Activated CD8-positive, alpha-beta T cell treated with anti-CD3 and anti-CD28 coated beads for 36 hours (primary cell): ENCODE results near the gene VPS25. TPM values are rescaled to one million over a fixed set of nuclear protein-coding genes. Genes with fewer than 3 reads are reported as not detected.

ENCODE experiments used
- ATAC-seq: fragments of 200-7000 bp; cut with Tn5 transposase; one replicate; pipeline ENCODE4 v1.10.0; 2021; ENCODE audit warnings: mild to moderate bottlenecking, moderate library complexity
- CTCF ChIA-PET: fragments of 350-600 bp; sonication (Branson Sonifier 250); formaldehyde crosslinking; loops from one replicate; lab custom pipeline; 2021; ENCODE audit warnings: antibody characterized with exemption; lab: Charles Lee
- POLR2A ChIA-PET: fragments of 350-600 bp; sonication (Branson Sonifier 250); formaldehyde crosslinking; loops from one replicate; lab custom pipeline; 2021; ENCODE audit warnings: antibody characterized with exemption; lab: Charles Lee
- DNase-seq: peaks from one replicate; pipeline ENCODE4 v3.0.0-alpha.2; 2020
- H3K27ac Mint-ChIP-seq: one replicate; pipeline ENCODE4 v1.8.0; 2021; ENCODE audit warnings: mild to moderate bottlenecking, mixed read lengths
- H3K27me3 Mint-ChIP-seq: one replicate; pipeline ENCODE4 v1.8.0; 2021; ENCODE audit warnings: mixed read lengths
- H3K36me3 Mint-ChIP-seq: one replicate; pipeline ENCODE4 v1.8.0; 2021; ENCODE audit warnings: low read depth, mixed read lengths
- H3K4me1 Mint-ChIP-seq: one replicate; pipeline ENCODE4 v1.8.0; 2021; ENCODE audit warnings: low read depth, mixed read lengths
- H3K4me3 Mint-ChIP-seq: one replicate; pipeline ENCODE4 v1.8.0; 2021; ENCODE audit warnings: mild to moderate bottlenecking, moderate library complexity, mixed read lengths
- H3K9me3 Mint-ChIP-seq: one replicate; pipeline ENCODE4 v1.8.0; 2021; ENCODE audit warnings: mixed read lengths
- intact Hi-C: fragments of 100-400 bp; cut with micrococcal nuclease; formaldehyde crosslinking; loops from one replicate; pipeline ENCODE4 v1.10.0; 2022
- total RNA-seq, 2 experiments: library from RNA; stranded (reverse); gene quantifications; one replicate each; pipeline ENCODE4 v1.2.3, GENCODE V29; 2021
- TF ChIP-seq, protein P1 (sequence below): fragments of 200-600 bp; IDR thresholded peaks from one replicate; pipeline ENCODE4 v1.8.0; 2022; ENCODE audit warnings: antibody characterized with exemption, mild to moderate bottlenecking

The VPS25 gene
- total RNA-seq, 2 experiments from 2014 or later: 63.4 to 67.2 TPM

DNA sequence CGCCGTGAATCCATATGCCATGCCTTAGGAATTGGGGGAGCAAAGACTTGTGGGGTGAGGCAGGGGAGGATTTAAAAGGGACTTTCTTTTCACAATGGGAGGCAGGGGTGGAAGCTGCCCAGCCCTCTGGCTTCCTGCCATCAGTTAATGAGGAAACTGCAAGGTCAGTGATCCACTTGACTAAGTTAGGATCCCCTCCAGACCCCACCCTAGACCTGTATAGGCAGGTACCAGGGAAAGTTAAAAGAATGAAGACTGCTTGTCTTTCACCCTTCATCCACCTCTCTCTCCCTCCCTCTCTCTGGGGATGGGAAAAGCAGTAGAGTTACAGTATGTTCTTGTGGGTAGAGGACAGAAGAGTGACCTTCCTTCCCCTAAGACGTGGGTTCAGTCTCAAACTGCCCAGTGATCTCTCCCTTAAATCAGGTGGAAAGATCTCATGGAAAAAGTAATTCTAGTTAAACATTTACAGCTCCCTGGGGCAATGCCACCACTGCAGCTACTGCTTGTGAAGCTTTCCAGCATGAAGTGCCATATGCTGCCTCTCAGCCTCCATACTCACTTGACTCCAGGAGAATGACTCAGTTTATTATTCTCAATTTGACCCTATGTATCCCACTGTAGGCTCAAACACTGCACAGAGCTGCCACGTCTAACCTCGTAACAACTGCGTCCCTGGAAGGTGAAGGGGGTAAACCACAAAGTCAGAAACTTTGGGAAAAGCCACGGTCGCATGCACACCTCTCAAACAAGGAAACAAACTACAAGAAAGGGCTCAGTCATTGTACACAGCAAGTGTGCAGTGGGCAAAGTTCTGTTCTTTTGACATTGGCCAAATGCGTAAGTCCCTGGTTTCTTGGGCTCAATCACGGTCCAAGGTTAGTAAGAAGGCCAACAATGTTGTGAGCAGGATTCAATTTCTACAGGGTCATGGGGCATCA, 24.1 kb downstream of the VPS25 start:
- Mint-ChIP-seq H3K4me3 (peak overlapping the region; percentile 92), H3K27me3 (no peaks in the 10 kb centered on the region), H3K9me3 (peaks cover 2% of the 10 kb centered on the region), H3K27ac (peak overlapping the region; percentile 9), H3K36me3 (peaks cover 10% of the 10 kb centered on the region), H3K4me1 (peaks cover 16% of the 10 kb centered on the region)
- DNase-seq: no peak
- ChIA-PET CTCF (interaction anchor here (1.0 to 2.3 kb wide), 6 partner anchors 19 to 219 kb away, joined by 3 to 11 read pairs (median 4); partner anchors contain the start of gene VPS25), POLR2A (interaction anchor here (0.6 to 1.8 kb wide), 6 partner anchors 14 to 167 kb away, joined by 3 to 4 read pairs (median 4); partner anchors contain the start of gene AARSD1)
- intact Hi-C loops: no loop called here
- ATAC-seq: no peak
- TF ChIP-seq, protein P1, sequence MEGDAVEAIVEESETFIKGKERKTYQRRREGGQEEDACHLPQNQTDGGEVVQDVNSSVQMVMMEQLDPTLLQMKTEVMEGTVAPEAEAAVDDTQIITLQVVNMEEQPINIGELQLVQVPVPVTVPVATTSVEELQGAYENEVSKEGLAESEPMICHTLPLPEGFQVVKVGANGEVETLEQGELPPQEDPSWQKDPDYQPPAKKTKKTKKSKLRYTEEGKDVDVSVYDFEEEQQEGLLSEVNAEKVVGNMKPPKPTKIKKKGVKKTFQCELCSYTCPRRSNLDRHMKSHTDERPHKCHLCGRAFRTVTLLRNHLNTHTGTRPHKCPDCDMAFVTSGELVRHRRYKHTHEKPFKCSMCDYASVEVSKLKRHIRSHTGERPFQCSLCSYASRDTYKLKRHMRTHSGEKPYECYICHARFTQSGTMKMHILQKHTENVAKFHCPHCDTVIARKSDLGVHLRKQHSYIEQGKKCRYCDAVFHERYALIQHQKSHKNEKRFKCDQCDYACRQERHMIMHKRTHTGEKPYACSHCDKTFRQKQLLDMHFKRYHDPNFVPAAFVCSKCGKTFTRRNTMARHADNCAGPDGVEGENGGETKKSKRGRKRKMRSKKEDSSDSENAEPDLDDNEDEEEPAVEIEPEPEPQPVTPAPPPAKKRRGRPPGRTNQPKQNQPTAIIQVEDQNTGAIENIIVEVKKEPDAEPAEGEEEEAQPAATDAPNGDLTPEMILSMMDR: no peak

DNA sequence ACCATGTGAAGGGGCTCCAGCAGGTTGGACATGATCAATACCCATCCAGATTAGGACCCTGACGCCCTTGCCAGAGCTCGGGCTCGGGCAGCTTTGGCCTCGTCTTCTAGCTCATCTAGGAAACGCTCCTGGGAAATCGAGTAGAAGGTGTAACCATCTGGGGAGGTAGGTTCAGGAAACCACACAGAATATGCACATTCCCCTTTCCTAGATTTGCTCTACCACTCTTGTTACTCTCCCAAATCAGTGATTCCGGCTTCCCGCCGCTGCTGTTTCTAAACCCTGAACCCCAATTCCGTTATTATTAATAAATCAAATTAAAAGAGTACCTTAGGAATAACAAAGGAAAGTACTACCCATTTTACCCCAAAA, 24.7 kb downstream of the VPS25 start:
- peaks cover 16% of the 10 kb centered on the region for H3K4me1 Mint-ChIP-seq
- POLR2A ChIA-PET: interaction anchor here (0.7 to 1.8 kb wide), 6 partner anchors 14 to 1080 kb away, joined by 3 to 4 read pairs (median 4); partner anchors contain the start of gene AARSD1
- TF ChIP-seq, protein P1: no peak
- intact Hi-C loops: no loop called here
- peak overlapping the region; percentile 92 for H3K4me3 Mint-ChIP-seq
- DNase-seq (no peak), ATAC-seq (no peak)
- no peaks in the 10 kb centered on the region for H3K27me3 Mint-ChIP-seq
- CTCF ChIA-PET: interaction anchor here (1.0 to 2.3 kb wide), 6 partner anchors 19 to 220 kb away, joined by 3 to 11 read pairs (median 4); partner anchors contain the start of gene VPS25
- peak overlapping the region; percentile 78 for H3K27ac Mint-ChIP-seq
- peaks cover 2% of the 10 kb centered on the region for H3K9me3 Mint-ChIP-seq
- peaks cover 10% of the 10 kb centered on the region for H3K36me3 Mint-ChIP-seq

DNA sequence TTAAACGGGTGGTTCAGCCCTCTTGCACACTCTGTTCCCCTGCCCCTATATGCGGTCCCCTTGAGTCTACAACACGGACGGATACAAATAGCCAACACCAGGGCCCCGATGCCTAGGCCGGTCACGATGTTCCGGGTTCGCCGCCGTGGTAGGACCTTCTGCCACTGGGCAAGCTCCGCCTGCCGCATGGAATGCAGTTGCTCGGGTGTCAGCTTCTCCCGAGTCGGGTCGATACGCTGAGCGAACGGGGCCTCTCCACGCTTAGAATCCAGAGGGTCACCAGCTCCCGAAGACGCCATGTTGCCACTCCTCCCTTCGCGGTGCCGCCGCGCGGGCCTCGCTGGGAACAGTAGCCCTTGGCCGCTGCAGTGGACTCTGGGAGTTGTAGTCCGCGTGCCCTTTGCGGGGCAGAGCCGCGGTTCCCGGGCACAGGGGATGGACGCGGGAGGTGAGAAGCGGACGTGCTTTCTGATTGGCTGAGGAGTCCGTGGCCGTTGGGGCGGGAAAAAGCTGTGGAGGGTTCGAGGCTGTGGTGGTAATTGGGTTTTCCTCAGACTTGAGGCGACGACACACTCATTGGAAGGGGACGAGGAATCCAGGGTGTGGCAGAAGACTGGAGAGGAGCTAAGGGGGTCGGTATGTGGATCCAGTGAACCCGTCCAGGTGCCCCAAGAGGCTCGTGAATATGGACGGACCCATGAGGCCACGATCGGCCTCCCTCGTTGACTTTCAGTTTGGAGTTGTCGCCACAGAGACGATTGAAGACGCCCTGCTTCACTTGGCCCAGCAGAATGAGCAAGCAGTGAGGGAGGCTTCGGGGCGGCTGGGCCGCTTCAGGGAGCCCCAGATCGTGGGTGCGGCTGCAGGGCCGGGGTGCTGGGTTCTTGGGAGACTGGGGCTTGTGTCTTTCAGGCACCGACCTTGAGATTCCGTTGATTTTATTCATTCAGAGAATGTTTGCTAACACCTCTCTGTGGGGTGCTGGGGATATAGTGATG, 25.4 kb downstream of the VPS25 start, which contains the start of the genes CNTD1 and COA3:
Gene CNTD1, plus strand, starts transcription at position 479 of the 998 bp plus-strand sequence. Its CDS starts 207 bp downstream, at position 686.
Gene COA3, minus strand, starts transcription at position 322 of the 998 bp plus-strand sequence. Its CDS starts 23 bp downstream, at position 299.
- Mint-ChIP-seq H3K4me1 (peaks cover 16% of the 10 kb centered on the region), H3K27ac (peak within 1 kb of the TSS; percentile 78), H3K27me3 (no peaks in the 10 kb centered on the region), H3K9me3 (peaks cover 2% of the 10 kb centered on the region), H3K4me3 (peak within 1 kb of the TSS; percentile 92), H3K36me3 (peaks cover 10% of the 10 kb centered on the region)
- intact Hi-C loops: no loop called here
- TF ChIP-seq, protein P1: no peak
- DNase-seq (peak; percentile 91), ATAC-seq (peak; percentile 100)
- ChIA-PET CTCF (interaction anchor here (1.0 to 2.3 kb wide), 5 partner anchors 20 to 38 kb away, joined by 3 to 11 read pairs (median 4); partner anchors contain the start of gene VPS25), POLR2A (interaction anchor here (0.6 to 1.8 kb wide), 7 partner anchors 15 to 1079 kb away, joined by 3 to 4 read pairs (median 3); partner anchors contain the start of gene AARSD1)

DNA sequence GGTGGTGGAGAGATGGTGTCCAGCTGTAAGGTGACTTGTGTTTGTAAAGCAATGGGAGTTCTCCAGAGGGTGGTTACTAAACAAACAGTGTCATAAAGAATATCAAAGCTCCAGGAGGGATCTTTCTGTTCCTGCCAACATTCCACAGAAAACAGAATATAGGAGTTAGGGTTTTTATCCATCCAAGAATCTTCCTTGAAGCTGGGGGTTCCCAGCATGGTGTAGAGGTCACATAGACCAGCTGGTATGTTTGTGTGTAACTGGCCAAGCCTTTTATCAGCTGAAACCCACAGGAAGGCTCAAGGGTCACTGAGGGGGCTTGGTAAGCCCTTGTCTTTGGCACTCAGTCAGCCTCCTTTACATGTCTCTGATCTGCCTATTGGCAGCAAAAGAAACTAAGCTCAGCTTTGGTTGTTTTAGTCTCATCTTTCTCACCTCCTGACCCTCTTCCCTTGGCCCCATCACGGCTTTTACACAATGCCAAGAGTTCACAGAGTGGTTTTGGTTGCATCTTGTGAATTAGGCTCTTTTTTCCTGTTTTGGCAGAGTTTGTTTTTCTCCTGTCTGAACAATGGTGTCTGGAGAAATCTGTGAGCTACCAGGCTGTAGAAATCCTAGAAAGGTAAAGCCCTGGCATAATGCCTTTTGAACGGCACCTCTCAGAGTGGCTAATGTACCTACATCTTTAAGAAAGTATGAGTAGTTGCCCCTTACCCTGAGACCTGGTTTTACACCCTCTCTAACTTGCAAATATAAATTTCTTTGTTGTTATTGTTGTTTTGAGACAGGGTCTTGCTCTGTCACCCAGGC, 30.0 kb downstream of the VPS25 start:
- no peak for ATAC-seq

More for the DNA sequence above, 30.0 kb downstream of the VPS25 start:
- peaks cover 3% of the 10 kb centered on the region for H3K4me1 Mint-ChIP-seq
- ChIA-PET POLR2A (interaction anchor here (0.6 to 1.2 kb wide), 2 partner anchors 9 to 512 kb away, joined by 3 to 4 read pairs; no protein-coding TSS in a partner anchor), CTCF (interaction anchor here (1.1 to 5.3 kb wide), 5 partner anchors 12 to 40 kb away, joined by 3 to 36 read pairs (median 7); partner anchors contain the start of gene BECN1)
- H3K4me3 Mint-ChIP-seq: no peak overlapping the region
- H3K9me3 Mint-ChIP-seq: peaks cover 2% of the 10 kb centered on the region
- TF ChIP-seq, protein P1: no peak
- peaks cover 3% of the 10 kb centered on the region for H3K36me3 Mint-ChIP-seq
- DNase-seq: no peak
- no peaks in the 10 kb centered on the region for H3K27me3 Mint-ChIP-seq
- intact Hi-C loops: no loop called here
- no peak overlapping the region for H3K27ac Mint-ChIP-seq
